ENCODE data around the gene INHBE.

The INHBE gene

GRCh38 chr12:57461917-57462250 lies 6.8 kb downstream of the INHBE start:
- DNase-seq = no peak

DNA sequence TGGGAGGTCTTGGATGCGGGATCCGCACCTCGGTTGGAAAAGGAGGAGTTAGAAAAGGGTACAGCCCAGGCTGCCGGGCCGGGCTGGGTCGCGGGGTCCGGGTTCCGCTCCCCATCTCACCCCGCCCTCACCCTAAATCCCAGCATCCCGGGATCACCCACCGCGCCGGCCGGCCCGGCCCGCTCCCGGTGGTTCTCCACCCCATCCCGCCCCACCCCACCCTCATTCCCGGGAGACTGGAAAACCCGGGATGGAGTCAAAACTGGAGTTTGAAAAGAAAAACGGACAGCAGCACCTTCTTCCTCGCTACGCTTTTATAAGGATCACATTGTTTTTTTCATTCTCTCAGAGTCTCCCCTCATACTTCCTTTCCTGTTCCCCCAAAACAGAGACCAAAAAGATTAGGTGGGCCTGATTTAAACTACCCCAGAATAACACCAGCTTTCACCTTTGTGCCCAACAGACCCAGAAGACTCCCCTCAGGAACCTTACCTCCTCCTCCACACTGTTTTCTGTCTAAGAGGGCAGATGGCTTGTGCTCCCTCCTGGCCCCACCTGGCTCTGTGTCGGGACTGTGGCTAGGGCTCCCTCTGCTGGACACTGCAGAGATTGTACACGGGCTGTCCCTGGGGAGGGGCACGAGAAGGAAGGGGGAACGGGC lies 7.3 kb downstream of the INHBE start:
- DNase-seq = peak; percentile 82

DNA sequence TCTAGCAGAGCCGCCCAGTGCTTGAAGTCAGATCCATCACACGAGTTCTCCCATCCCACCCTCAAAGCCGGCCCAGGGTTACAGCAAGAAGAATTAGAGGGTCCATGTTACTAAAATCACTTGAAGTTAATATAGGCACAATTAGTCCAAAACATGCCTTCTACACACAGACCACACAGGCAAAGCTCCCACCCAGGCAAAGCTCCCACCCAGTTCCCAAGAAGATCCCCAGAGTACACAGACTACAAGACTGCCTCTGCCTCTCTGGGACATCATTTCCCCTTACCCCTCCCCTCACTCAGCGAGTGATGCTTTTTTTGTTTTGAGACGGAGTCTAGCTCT lies 7.8 kb downstream of the INHBE start:
- DNase-seq = no peak

- no peak for DNase-seq
These were observed 9.5 kb downstream of the INHBE start for GRCh38 chr12:57464569-57464968.

GRCh38 chr12:57465030-57465746 lies 10.1 kb downstream of the INHBE start:
- no peak for DNase-seq

GRCh38 chr12:57465747-57466505 lies 10.8 kb downstream of the INHBE start:
- no peak for DNase-seq

DNA sequence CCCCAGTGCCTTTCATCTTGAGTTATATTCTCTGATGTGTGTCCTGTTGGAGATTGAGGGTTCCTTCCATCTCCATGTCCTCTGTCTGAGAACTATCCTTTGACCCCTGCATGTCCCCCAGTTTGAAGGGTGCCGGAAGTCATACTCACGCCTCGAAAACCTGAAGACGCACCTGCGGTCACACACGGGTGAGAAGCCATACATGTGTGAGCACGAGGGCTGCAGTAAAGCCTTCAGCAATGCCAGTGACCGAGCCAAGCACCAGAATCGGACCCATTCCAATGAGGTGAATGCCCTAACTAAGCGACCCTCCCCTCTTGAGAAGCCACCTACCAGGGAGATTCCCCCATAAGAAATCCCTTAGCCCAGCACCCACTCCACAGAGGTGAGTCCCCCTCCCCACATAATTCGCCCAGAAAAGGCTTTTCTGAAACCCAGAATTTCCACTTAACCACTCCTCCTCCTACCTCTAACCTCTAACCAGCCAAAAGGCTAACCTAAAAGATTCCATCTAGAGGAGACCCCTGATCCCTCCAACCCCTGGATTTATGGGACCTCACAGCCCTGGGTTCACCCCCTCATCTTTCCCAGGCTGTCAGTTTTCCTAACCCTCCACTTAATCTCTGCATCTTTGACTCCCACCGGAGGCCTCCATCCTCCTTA lies 12.2 kb downstream of the INHBE start:
- DNase-seq = no peak

- DNase-seq = no peak
These were observed 12.8 kb downstream of the INHBE start for GRCh38 chr12:57467915-57468314.

DNA sequence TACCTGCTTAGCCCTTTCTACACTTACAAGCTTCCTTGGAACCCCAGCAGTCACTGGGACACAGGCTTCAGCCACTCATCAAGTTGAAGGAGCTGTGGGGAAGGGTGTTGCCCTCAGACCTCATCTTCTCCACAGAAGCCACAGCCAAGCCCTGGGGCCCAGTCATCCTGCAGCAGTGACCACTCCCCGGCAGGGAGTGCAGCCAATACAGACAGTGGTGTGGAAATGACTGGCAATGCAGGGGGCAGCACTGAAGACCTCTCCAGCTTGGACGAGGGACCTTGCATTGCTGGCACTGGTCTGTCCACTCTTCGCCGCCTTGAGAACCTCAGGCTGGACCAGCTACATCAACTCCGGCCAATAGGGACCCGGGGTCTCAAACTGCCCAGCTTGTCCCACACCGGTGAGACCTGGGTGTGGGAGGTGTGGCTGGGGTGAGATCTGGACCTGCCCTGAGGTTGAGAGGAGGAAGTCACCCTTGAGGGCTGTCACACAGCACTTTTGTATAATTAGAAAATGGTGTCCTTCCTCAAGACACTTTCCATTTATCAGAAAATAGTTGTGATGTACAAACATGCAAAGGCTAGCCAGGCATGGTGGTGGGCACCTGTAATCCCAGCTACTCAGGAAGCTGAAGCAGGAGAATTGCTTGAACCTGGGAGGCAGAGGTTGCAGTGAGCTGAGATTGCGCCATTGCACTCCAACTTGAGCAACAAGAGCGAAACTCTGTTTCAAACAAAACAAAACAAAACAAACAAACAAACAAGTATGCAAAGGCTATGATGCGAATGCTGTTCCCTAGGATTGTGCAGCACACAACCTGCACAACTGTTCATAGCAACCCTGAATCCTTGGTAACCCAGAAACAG lies 14.4 kb downstream of the INHBE start:
- no peak for DNase-seq

- DNase-seq = no peak
These were observed 15.3 kb downstream of the INHBE start for GRCh38 chr12:57470286-57470969.

DNA sequence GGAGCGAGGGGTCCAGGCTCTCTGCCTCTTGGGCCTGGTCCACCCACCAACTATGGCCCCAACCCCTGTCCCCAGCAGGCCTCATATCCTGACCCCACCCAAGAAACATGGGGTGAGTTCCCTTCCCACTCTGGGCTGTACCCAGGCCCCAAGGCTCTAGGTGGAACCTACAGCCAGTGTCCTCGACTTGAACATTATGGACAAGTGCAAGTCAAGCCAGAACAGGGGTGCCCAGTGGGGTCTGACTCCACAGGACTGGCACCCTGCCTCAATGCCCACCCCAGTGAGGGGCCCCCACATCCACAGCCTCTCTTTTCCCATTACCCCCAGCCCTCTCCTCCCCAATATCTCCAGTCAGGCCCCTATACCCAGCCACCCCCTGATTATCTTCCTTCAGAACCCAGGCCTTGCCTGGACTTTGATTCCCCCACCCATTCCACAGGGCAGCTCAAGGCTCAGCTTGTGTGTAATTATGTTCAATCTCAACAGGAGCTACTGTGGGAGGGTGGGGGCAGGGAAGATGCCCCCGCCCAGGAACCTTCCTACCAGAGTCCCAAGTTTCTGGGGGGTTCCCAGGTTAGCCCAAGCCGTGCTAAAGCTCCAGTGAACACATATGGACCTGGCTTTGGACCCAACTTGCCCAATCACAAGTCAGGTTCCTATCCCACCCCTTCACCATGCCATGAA lies 16.0 kb downstream of the INHBE start:
- no peak for DNase-seq

DNA sequence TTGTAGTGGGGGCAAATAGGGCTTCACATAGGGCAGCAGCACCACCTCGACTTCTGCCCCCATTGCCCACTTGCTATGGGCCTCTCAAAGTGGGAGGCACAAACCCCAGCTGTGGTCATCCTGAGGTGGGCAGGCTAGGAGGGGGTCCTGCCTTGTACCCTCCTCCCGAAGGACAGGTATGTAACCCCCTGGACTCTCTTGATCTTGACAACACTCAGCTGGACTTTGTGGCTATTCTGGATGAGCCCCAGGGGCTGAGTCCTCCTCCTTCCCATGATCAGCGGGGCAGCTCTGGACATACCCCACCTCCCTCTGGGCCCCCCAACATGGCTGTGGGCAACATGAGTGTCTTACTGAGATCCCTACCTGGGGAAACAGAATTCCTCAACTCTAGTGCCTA lies 16.6 kb downstream of the INHBE start:
- no peak for DNase-seq

DNA sequence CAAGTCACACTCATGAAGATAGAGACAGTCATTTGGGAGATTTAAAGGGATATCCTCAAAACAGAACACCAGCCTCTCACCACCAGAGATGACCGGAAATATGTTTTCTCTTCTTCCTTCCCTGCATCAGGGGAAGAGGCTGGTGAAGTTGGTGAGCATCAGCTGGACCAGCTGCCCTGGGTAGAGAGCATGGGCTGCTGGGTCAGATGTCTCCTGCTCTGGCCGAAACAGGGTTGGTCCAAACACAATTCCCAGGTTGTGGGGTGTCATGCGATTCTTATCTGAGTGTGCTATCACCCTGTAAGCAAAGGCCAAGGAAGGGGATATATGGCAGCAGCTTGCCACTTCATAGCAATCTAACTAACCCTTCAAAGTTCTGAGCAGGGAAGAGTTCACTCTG lies 17.3 kb downstream of the INHBE start:
- DNase-seq = no peak

DNA sequence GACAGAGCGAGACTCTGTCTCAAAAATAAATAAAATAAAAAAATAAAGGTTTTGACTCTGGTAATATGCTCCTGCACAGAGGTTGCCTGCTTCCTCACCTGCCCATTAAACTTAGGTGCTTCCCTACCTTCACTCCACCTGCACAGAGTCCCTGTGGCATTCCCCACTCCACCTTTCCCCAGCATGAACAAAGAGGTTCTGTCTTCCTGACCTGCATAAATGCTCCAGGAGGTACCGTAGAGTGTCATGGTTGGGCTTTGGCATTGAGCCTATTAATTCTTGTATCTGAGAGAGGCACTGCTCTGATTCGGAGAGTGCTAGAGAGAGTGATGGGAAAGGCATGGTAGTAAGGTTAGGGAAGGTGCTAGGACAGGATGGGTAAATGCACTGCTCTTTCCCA lies 18.3 kb downstream of the INHBE start:
- no peak for DNase-seq

DNA sequence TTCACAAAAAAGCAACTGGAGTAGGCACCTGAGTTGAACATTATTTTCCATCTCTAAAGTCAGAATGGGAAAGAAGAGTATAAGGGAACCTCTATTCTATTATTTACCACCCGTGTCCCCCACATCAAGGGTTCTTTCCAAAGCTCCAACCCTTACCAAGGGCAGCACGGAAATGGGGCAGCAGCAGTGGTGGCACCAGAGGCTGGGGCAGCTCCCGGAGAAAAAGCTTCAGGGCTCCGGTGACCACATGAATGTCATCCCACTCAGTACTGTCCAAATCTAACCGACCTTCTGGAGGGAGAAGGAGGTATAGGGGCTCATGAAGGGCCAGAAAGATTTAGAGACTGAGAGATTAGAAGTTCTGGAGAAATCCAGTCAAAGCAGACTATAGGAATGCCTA lies 18.8 kb downstream of the INHBE start:
- no peak for DNase-seq

DNA sequence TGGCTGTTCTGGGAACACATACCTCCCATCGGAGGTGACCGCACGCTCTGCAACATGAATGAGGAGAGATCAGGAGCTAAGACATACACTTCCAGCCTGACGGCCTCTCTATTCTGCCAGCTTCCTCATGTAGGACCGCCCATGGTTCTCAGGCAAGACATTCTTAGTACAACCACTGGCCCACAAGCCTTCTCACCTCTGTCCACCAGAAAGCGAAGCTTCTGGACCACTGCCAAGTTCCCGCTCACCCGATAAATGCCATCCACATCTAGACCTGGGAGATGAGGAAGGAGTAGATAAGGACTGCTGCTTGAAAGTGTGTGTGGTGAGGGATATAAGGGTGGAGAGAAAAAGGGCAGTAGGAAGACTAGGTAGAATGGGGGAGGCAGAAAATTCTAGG lies 19.3 kb downstream of the INHBE start:
- DNase-seq = no peak

- DNase-seq = no peak
These were observed 19.8 kb downstream of the INHBE start for GRCh38 chr12:57474862-57475261.

- no peak for DNase-seq
These were observed 20.4 kb downstream of the INHBE start for GRCh38 chr12:57475271-57476161.

DNA sequence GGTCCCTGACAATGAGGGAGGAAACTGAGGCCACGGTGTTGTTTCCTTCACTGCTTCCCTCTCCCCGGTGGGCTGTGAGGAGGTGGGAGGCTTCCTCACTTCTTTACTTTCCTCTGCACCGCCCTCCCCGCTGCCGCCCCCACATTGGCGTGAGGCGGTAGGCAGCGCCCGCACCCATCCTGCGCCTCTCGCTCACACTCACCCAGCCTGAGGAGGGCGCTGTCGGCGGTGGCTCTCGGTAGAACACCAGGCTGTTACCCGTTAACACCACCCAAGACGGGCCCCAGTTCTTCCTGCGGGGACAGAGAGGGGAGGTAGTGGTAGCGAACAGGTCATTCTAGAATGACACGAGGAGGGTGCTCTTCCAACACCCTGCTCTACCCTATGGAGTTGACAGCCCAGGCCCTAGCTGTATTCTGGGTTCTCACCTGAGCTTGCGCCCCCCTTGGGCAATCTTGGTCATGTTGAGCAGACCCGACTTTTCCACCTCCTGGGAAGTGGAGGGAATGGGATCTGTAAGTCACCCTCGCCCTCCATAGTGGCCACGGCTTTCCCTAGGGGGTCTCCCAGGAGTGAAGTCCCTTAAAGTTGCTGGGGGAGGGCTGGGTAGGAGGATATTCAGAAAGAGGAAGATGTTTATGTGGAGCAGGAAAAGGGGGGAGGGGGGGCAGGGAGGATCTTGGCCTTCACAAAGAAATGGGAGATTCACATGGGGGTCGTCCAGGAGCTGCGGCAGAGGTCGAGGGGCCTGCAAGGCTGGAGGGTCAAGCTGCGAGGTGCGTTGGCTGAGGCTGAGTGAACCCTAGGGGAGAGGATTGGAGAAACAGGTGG lies 21.3 kb downstream of the INHBE start:
- peak; percentile 60 for DNase-seq

Measured in central memory CD4-positive, alpha-beta T cell (primary cell).